OCI-LY1 (cell line): ENCODE measurements around the gene ZNF487.

Experiments used
- H2AFZ ChIP-seq: fragments of 200-600 bp; sonication (generic), shearing (Covaris generic); 2 replicates; pipeline ENCODE4 v1.6.0; 2014; ENCODE audit warnings: antibody characterized with exemption, mild to moderate bottlenecking, low read length
- H3F3A ChIP-seq: fragments of 200-600 bp; sonication (generic), shearing (Covaris generic); 2 replicates; pipeline ENCODE4 v1.6.0; 2014; ENCODE audit warnings: mild to moderate bottlenecking, antibody characterized with exemption, low read length, moderate library complexity; ENCODE audit not compliant: insufficient read depth
- H3K27ac ChIP-seq: fragments of 200-600 bp; sonication (generic); 2 replicates; pipeline ENCODE4 v1.5.1; 2014; ENCODE audit warnings: low read length, mixed run types, mild to moderate bottlenecking, low read depth; ENCODE audit not compliant: poor library complexity, severe bottlenecking
- H3K27me3 ChIP-seq: fragments of 200-600 bp; sonication (generic); 2 replicates; pipeline ENCODE4 v1.6.0; 2014; ENCODE audit warnings: antibody characterized with exemption, mild to moderate bottlenecking, low read length, moderate library complexity; ENCODE audit not compliant: insufficient read depth
- H3K36me3 ChIP-seq: fragments of 200-600 bp; sonication (generic); 2 replicates; pipeline ENCODE4 v1.6.1; 2014; ENCODE audit warnings: mild to moderate bottlenecking, antibody characterized with exemption, low read length, moderate library complexity, mixed read lengths; ENCODE audit not compliant: insufficient read depth
- H3K4me1 ChIP-seq: fragments of 200-600 bp; sonication (generic); 2 replicates; pipeline ENCODE4 v1.5.1; 2014; ENCODE audit warnings: mild to moderate bottlenecking, low read length, moderate library complexity; ENCODE audit not compliant: insufficient read depth, severe bottlenecking
- H3K4me2 ChIP-seq: fragments of 200-600 bp; sonication (generic), shearing (Covaris generic); 2 replicates; pipeline ENCODE4 v1.6.1; 2014; ENCODE audit warnings: low read length
- H3K4me3 ChIP-seq: fragments of 200-600 bp; sonication (generic); 2 replicates; pipeline ENCODE4 v1.5.1; 2014; ENCODE audit warnings: low read length, low read depth, mild to moderate bottlenecking, mixed read lengths; ENCODE audit not compliant: poor library complexity, severe bottlenecking
- H3K79me2 ChIP-seq: fragments of 200-600 bp; shearing (Covaris generic); 2 replicates; pipeline ENCODE4 v1.6.1; 2016; ENCODE audit warnings: mixed run types, low read length, mixed read lengths; ENCODE audit not compliant: insufficient read depth
- H3K9ac ChIP-seq: fragments of 200-600 bp; sonication (generic), shearing (Covaris generic); 2 replicates; pipeline ENCODE4 v1.6.1; 2014; ENCODE audit warnings: mild to moderate bottlenecking, low read length, mixed read lengths
- H3K9me2 ChIP-seq: fragments of 200-600 bp; sonication (generic), shearing (Covaris generic); 2 replicates; pipeline ENCODE4 v1.6.1; 2014; ENCODE audit warnings: low read depth, mild to moderate bottlenecking, low read length, mixed read lengths
- H3K9me3 ChIP-seq: fragments of 200-600 bp; shearing (Covaris generic); 2 replicates; pipeline ENCODE4 v1.6.1; 2014; ENCODE audit warnings: low read length, mixed read lengths
- H4K20me1 ChIP-seq: fragments of 200-600 bp; sonication (generic), shearing (Covaris generic); 2 replicates; pipeline ENCODE4 v1.6.0; 2016; ENCODE audit warnings: mild to moderate bottlenecking, low read length; ENCODE audit not compliant: insufficient read depth
- CTCF ChIP-seq: fragments of 200-600 bp; sonication (generic), shearing (Covaris generic); IDR thresholded peaks from 2 replicates; pipeline ENCODE4 v1.5.1; 2017; ENCODE audit warnings: mild to moderate bottlenecking, antibody characterized with exemption, low read length, moderate library complexity, mixed read lengths
- EZH2 ChIP-seq: fragments of 200-600 bp; sonication (generic), shearing (Covaris generic); IDR thresholded peaks from 2 replicates; pipeline ENCODE4 v1.8.0; 2017; ENCODE audit warnings: borderline replicate concordance, mixed run types, mild to moderate bottlenecking, antibody characterized with exemption, low read length, moderate library complexity, mixed read lengths

Gene ZNF487

GRCh38 chr10:43427166-43427825 is 9.6 kb upstream of the ZNF487 start:
- Histone ChIP-seq H3K9ac (no peak overlapping the region; the same call in 1 of the 2 replicates), H3K27ac (peak overlapping the region; percentile 53), H3K4me2 (peak overlapping the region; percentile 51)

GRCh38 chr10:43430926-43431663 is 5.8 kb upstream of the ZNF487 start:
- Histone ChIP-seq H3K9ac (no peak overlapping the region), H3K4me3 (no peak overlapping the region), H3K4me2 (no peak overlapping the region), H2AFZ (no peak overlapping the region), H4K20me1 (no peaks in the 10 kb centered on the region), H3K4me1 (peaks cover 16% of the 10 kb centered on the region), H3K27ac (no peak overlapping the region), H3K36me3 (peaks cover 8% of the 10 kb centered on the region), H3K79me2 (no peaks in the 10 kb centered on the region), H3K9me2 (no peaks in the 10 kb centered on the region), H3K27me3 (no peaks in the 10 kb centered on the region), H3K9me3 (no peaks in the 10 kb centered on the region), H3F3A (no peaks in the 10 kb centered on the region)
- TF ChIP-seq EZH2 (no peak), CTCF (no peak)

More at GRCh38 chr10:43427166-43427825, 9.6 kb upstream of the ZNF487 start:
- Histone ChIP-seq H3K4me3 (no peak overlapping the region), H3K9me3 (no peaks in the 10 kb centered on the region), H3K79me2 (no peaks in the 10 kb centered on the region), H3K9me2 (no peaks in the 10 kb centered on the region), H4K20me1 (no peaks in the 10 kb centered on the region), H3K27me3 (no peaks in the 10 kb centered on the region), H3F3A (no peaks in the 10 kb centered on the region), H3K36me3 (no peaks in the 10 kb centered on the region), H3K4me1 (peaks cover 9% of the 10 kb centered on the region), H2AFZ (peak overlapping the region; percentile 95; the same call in 1 of the 2 replicates)
- TF ChIP-seq CTCF (no peak), EZH2 (no peak)

GRCh38 chr10:43437141-43437870 is 395 bp downstream of the ZNF487 start:
- TF ChIP-seq EZH2 (no peak), CTCF (no peak)
- Histone ChIP-seq H3K27me3 (no peaks in the 10 kb centered on the region), H3F3A (no peaks in the 10 kb centered on the region), H3K4me3 (peak overlapping the region; percentile 78), H2AFZ (no peak overlapping the region), H3K9ac (peak overlapping the region; percentile 94), H3K79me2 (no peaks in the 10 kb centered on the region), H3K4me2 (peak overlapping the region; percentile 92), H3K27ac (peak overlapping the region; percentile 57), H3K4me1 (peaks cover 30% of the 10 kb centered on the region), H4K20me1 (no peaks in the 10 kb centered on the region), H3K9me3 (no peaks in the 10 kb centered on the region), H3K36me3 (peaks cover 8% of the 10 kb centered on the region), H3K9me2 (no peaks in the 10 kb centered on the region)
